Dermis microvascular lymphatic vessel endothelial cell (primary cell): Measurements from ENCODE around the gene STOM. TPM values are rescaled to one million over a fixed set of nuclear protein-coding genes. Genes with fewer than 3 reads are reported as not detected.

Experiments used
- DNase-seq, 2 donors: peaks; one replicate each; pipeline versions ENCODE4 v3.0.0 to v3.0.0-alpha.2; 2010; ENCODE audit warnings: low read depth in 2 of 2
- total RNA-seq: library from RNA; depleted of rRNA; stranded (reverse); fragments of >200 nt; gene quantifications from 2 replicates; pipeline ENCODE4 v1.2.1, GENCODE V29; 2014

The STOM gene
- total RNA-seq, 1 donor from 2014 or later = 225 TPM

- peak; percentile 72 to 92 for DNase-seq
Observed at GRCh38 chr9:121322037-121322736, 47.9 kb downstream of the STOM start.

- DNase-seq = no peak
Observed at GRCh38 chr9:121321016-121321503, 49.0 kb downstream of the STOM start.

- DNase-seq = no peak
Observed at GRCh38 chr9:121319383-121319780, 50.7 kb downstream of the STOM start.

- no peak for DNase-seq
Observed at GRCh38 chr9:121318631-121319382, 51.2 kb downstream of the STOM start.

- no peak for DNase-seq
Observed at GRCh38 chr9:121317737-121318630, 52.1 kb downstream of the STOM start.

GRCh38 chr9:121316852-121317373 is 53.1 kb downstream of the STOM start:
- DNase-seq = no peak

- DNase-seq = no peak
Observed at GRCh38 chr9:121316378-121316777, 53.7 kb downstream of the STOM start.

GRCh38 chr9:121313458-121314152 is 56.4 kb downstream of the STOM start:
- no peak for DNase-seq

- no peak for DNase-seq
Observed at GRCh38 chr9:121312169-121312568, 57.9 kb downstream of the STOM start.

- no peak for DNase-seq
Observed at GRCh38 chr9:121310571-121310970, 59.5 kb downstream of the STOM start.

GRCh38 chr9:121309833-121310425 is 60.1 kb downstream of the STOM start:
- DNase-seq = no peak

GRCh38 chr9:121309171-121309570 is 60.9 kb downstream of the STOM start:
- no peak for DNase-seq

GRCh38 chr9:121308765-121309164 is 61.3 kb downstream of the STOM start:
- DNase-seq = no peak

GRCh38 chr9:121307976-121308375 is 62.1 kb downstream of the STOM start:
- no peak for DNase-seq

- no peak for DNase-seq
Observed at GRCh38 chr9:121305269-121305994, 64.6 kb downstream of the STOM start.

- no peak for DNase-seq
Observed at GRCh38 chr9:121304707-121305106, 65.3 kb downstream of the STOM start.

- DNase-seq = no peak
Observed at GRCh38 chr9:121303456-121304451, 66.3 kb downstream of the STOM start.

GRCh38 chr9:121302786-121303185 is 67.3 kb downstream of the STOM start:
- DNase-seq = no peak

GRCh38 chr9:121302341-121302740 is 67.7 kb downstream of the STOM start:
- DNase-seq = no peak
